Lower leg skin (tissue), 4 donors: Measurements from ENCODE around the gene PRKCH. TPM values are rescaled to one million over a fixed set of nuclear protein-coding genes. Genes with fewer than 3 reads are reported as not detected.

ENCODE experiments used
- DNase-seq, 2 donors: peaks; one replicate each; pipeline ENCODE4 v3.0.0-alpha.2; 2019; ENCODE audit warnings: low spot score in 2 of 2
- H3K4me3 ChIP-seq: fragments of 200-600 bp; sonication (generic); 2 replicates; pipeline ENCODE4 v1.5.1; 2017; ENCODE audit warnings: mild to moderate bottlenecking, low read depth; ENCODE audit not compliant: poor library complexity, severe bottlenecking
- POLR2A ChIP-seq, 2 donors: fragments of 450-650 bp; IDR thresholded peaks; one replicate each; pipeline ENCODE4 v1.6.1; 2016 to 2017; ENCODE audit warnings: antibody characterized with exemption in 2 of 2, mild to moderate bottlenecking in 1 of 2, moderate library complexity in 1 of 2
- WGBS, 2 donors: methylation state at CpG; one replicate each; pipeline ENCODE4 v1.1.5; 2018; 5-methylcytosine and 5-hydroxymethylcytosine counted together
- intact Hi-C: fragments of 100-400 bp; cut with DNase I; formaldehyde crosslinking; loops from one replicate; pipeline ENCODE4 v1.15.0; 2023; ENCODE audit warnings: low total_unique reads
- total RNA-seq, 4 donors: library from RNA; depleted of rRNA; stranded (reverse); fragments of >200 nt; gene quantifications; one replicate each; pipeline ENCODE4 v1.1.0, GENCODE V29; 2016
- TF ChIP-seq, protein P1 (sequence below), 3 donors: fragments of 450-650 bp; IDR thresholded peaks; one replicate each; pipeline ENCODE4 v1.5.1; 2016; ENCODE audit warnings: antibody characterized with exemption in 3 of 3, mild to moderate bottlenecking in 3 of 3, moderate library complexity in 2 of 3

The PRKCH gene
- total RNA-seq, 4 donors from 2014 or later = 57.3 to 103 (median 66.7) TPM

DNA sequence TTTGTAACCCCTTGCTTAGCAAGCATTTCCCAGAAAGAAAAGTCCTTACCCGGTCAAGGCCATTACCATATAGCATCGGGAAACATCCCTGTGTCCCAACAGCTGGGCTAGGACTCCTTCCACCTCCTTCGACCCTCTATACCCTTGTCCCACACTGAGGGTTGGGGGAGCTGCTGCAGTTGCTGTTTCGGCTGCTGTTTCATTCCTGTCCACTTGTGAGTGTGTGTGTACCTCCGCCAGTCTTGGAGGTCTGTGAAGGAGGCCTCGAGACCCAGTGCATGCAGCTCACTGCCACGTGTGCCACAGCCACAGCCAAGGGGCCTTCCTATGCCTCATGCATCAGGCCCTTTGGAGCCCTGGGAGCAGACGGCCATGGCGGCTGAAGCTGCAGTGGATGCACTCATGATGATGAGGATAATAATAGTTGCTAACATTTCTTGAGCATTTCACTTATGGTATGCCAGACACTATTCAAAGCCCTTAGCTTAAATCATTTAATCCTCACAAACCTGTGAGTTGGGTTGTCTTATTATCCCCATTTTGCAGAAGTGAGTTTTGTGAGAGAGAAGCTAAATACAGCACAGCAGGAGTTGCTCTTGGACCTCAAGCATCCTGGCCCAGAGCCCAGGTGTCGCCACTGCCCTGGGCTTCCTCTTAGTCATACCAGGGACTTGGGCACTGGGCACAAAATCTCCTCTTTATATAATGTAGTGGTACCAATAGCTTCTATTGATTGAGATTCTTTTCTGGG, 156.5 kb downstream of the PRKCH start:
- intact Hi-C loops = loop anchor here (10.0 kb wide), 1 partner anchor 247 kb away; no protein-coding TSS in a partner anchor
- peak in 1 of 2 donors; percentile 93 for DNase-seq
- 74% methylated on average over 10 of the region's 10 CpGs for WGBS, 2 donors
- H3K4me3 ChIP-seq = no peak overlapping the region
- TF ChIP-seq, protein P1, sequence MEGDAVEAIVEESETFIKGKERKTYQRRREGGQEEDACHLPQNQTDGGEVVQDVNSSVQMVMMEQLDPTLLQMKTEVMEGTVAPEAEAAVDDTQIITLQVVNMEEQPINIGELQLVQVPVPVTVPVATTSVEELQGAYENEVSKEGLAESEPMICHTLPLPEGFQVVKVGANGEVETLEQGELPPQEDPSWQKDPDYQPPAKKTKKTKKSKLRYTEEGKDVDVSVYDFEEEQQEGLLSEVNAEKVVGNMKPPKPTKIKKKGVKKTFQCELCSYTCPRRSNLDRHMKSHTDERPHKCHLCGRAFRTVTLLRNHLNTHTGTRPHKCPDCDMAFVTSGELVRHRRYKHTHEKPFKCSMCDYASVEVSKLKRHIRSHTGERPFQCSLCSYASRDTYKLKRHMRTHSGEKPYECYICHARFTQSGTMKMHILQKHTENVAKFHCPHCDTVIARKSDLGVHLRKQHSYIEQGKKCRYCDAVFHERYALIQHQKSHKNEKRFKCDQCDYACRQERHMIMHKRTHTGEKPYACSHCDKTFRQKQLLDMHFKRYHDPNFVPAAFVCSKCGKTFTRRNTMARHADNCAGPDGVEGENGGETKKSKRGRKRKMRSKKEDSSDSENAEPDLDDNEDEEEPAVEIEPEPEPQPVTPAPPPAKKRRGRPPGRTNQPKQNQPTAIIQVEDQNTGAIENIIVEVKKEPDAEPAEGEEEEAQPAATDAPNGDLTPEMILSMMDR (IDR thresholded peaks at IDR 0.05) = no peak
- TF ChIP-seq POLR2A (IDR thresholded peaks at IDR 0.05) = no peak

DNA sequence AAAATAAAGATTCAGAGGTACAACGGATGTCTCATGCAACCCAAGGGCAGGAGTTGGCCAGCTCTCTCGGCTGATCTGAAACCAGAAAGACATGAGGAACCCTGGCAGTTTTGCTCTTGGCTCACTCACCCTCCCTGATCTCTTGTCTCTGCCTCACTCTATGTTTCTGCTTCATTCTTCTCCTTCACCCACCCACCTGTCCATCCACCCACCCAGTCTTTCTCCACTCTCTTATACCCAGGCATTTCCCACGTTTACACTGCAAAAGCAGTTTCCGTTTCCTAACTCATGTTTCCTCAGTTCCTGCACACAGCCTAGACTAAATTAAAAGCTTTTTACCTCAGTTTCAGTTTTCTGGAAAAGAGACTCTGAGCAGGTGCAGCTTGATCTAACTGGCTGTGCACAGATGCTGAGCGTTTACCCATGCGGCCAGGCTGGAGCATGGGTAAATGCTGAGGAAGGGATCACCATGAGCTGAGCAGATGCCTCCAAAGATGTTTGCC, 157.6 kb downstream of the PRKCH start:
- intact Hi-C loops = loop anchor here (10.0 kb wide), 1 partner anchor 246 kb away; no protein-coding TSS in a partner anchor
- H3K4me3 ChIP-seq = no peak overlapping the region
- 68 to 71% methylated on average over 6 of the region's 6 CpGs for WGBS, 2 donors
- TF ChIP-seq, protein P1 (IDR thresholded peaks at IDR 0.05) = no peak
- TF ChIP-seq POLR2A (IDR thresholded peaks at IDR 0.05) = no peak
- DNase-seq = peak in 1 of 2 donors; percentile 75

DNA sequence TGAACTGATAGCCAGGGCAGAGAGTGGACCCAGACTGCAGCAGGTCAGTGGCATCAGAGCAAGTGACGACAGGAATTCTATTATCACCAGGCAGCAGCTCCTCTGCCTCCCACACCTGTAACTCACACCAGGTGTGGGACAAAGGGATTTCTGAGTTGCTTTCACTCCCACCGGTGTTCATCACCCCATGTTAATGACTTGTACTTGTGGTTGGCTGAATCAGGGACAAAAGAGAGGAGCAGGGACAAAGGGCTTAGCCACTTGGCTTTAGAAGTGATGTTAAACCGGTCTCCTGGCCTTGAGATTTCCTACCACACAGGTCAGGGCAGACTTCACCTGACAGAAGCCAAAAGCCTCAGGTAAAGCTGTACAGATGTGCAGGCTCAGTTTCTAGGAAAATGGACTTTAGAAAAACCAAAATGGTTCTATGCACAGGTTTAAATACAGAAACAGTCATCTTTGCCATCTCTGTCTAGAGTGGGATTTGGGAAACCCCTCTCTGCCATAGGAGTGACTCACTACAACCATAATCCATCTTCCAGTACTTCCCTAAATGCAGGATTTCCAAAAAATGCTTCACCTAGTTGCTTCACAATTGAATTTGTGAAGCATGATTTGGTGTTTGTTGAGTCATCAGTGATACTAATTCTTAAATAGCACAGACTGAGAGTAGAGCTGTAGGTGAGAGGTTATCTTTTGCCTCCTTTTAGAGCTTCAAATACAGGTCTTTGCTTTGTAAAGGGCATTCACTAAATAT, 158.5 kb downstream of the PRKCH start:
- intact Hi-C loops = loop anchor here (10.0 kb wide), 1 partner anchor 245 kb away; no protein-coding TSS in a partner anchor
- no peak for DNase-seq
- TF ChIP-seq, protein P1 (IDR thresholded peaks at IDR 0.05) = no peak
- no peak for TF ChIP-seq POLR2A (IDR thresholded peaks at IDR 0.05)
- no peak overlapping the region for H3K4me3 ChIP-seq
- WGBS, 2 donors = 63 to 74% methylated on average over 3 of the region's 3 CpGs

DNA sequence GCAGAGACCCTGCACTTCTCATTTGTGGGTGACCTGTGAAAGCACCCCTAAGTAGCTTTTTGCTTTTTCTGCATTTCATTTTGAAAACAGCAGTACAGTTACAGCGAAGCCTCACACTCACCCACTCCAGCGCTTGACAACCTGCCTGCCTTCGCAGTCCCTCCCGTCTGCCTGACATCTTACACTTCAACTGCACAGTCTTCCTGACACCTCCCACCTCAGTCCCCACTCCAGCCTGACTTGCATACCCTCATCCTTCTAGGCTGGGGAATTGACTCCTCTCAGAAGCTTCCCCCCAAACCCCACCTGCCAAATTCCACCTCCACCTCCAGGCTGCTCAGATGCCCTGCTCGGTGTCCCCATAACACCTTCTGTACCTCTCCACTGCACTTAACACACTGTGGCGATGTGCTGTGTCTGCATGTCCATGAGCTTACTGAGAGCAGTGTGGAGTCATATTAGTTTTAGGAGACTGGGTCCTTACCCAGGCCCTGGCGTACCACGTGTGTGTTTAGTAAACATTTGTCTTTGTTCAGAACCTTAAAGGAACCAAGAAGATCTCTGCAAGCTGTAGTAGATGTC, 159.4 kb downstream of the PRKCH start:
- WGBS, 2 donors = 91 to 92% methylated on average over 8 of the region's 8 CpGs

DNA sequence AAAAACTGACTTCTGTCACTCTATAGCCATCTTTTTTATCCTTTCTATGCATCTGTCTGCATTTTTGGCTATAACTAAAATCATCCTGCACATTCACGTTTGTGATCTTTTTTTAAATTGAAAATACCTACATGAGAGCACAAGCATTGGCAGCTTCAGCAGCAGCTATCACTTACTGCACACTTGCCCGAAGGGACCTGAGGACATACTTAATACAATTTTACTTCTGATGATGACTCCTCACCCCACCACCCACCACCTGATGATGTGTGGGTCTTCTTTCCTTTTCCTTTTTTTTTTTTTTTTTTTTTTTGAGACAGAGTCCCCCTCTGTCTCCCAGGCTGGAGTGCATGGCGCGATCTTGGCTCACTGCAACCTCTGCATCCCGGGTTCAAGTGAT, 160.3 kb downstream of the PRKCH start:
- no peak for TF ChIP-seq POLR2A (IDR thresholded peaks at IDR 0.05)
- TF ChIP-seq, protein P1 (IDR thresholded peaks at IDR 0.05) = no peak
- WGBS, 2 donors = 86% methylated on average over 5 of the region's 5 CpGs
- H3K4me3 ChIP-seq = no peak overlapping the region
- intact Hi-C loops = no loop called here
- no peak for DNase-seq

More for the DNA sequence above, 159.4 kb downstream of the PRKCH start:
- no peak overlapping the region for H3K4me3 ChIP-seq
- intact Hi-C loops = no loop called here
- peak in 1 of 2 donors; percentile 77 for DNase-seq
- no peak for TF ChIP-seq POLR2A (IDR thresholded peaks at IDR 0.05)
- TF ChIP-seq, protein P1 (IDR thresholded peaks at IDR 0.05) = no peak
